ENCODE data around the gene SBF2. TPM values are rescaled to one million over a fixed set of nuclear protein-coding genes. Genes with fewer than 3 reads are reported as not detected.

SBF2 gene
- 10 to 100 TPM; 53.8 to 60.8 TPM for total RNA-seq

GRCh38 chr11:10293423-10294289 lies at the start of gene SBF2:
TSS of gene SBF2 (minus strand) at chr11:10294219. CDS start at chr11:10294069, 150 bp downstream.
- DNase-seq (ENCODE audit: low spot score) (peak; percentile 85), ATAC-seq (ENCODE audit: insufficient number of reproducible peaks, low FRiP score, low read depth) (peak; percentile 92)
- H3K36me3 ChIP-seq = no peaks in the 10 kb centered on the region
- H3K4me3 ChIP-seq = peak within 1 kb of the TSS; percentile 94
- H3K27me3 ChIP-seq (replicated peaks; ENCODE audit: insufficient read depth) = no peaks in the 10 kb centered on the region
- peak within 1 kb of the TSS; percentile 91 to 93 for H3K27ac ChIP-seq
- peaks cover 5 to 23% of the 10 kb centered on the region in 2 donors for H3K4me1 ChIP-seq (ENCODE audit: control insufficient read depth in 1 of 2, low read depth in 2 of 2)
- no peak for TF ChIP-seq CTCF (IDR thresholded peaks at IDR 0.05)
- H3K9me3 ChIP-seq = no peaks in the 10 kb centered on the region

GRCh38 chr11:10338287-10338686 lies 44.3 kb upstream of the SBF2 start:
- Histone ChIP-seq H3K4me1 (ENCODE audit: control insufficient read depth in 1 of 2, low read depth in 2 of 2) (no peaks in the 10 kb centered on the region), H3K9me3 (no peaks in the 10 kb centered on the region), H3K27ac (no peak overlapping the region), H3K36me3 (no peaks in the 10 kb centered on the region), H3K27me3 (replicated peaks; ENCODE audit: insufficient read depth) (no peaks in the 10 kb centered on the region), H3K4me3 (no peak overlapping the region)
- DNase-seq (ENCODE audit: low spot score) = no peak
- TF ChIP-seq CTCF (IDR thresholded peaks at IDR 0.05) = no peak
- ATAC-seq (ENCODE audit: insufficient number of reproducible peaks, low FRiP score, low read depth) = no peak

GRCh38 chr11:10333490-10333889 lies 39.5 kb upstream of the SBF2 start:
- TF ChIP-seq CTCF (IDR thresholded peaks at IDR 0.05) = no peak

GRCh38 chr11:10331548-10332289 lies 37.7 kb upstream of the SBF2 start:
- no peak for DNase-seq (ENCODE audit: low spot score)
- Histone ChIP-seq H3K27me3 (replicated peaks; ENCODE audit: insufficient read depth) (no peaks in the 10 kb centered on the region), H3K27ac (no peak overlapping the region), H3K4me3 (no peak overlapping the region), H3K36me3 (no peaks in the 10 kb centered on the region), H3K4me1 (ENCODE audit: control insufficient read depth in 1 of 2, low read depth in 2 of 2) (peaks cover 23 to 25% of the 10 kb centered on the region in 2 donors), H3K9me3 (no peaks in the 10 kb centered on the region)
- ATAC-seq (ENCODE audit: insufficient number of reproducible peaks, low FRiP score, low read depth) = no peak
- no peak for TF ChIP-seq CTCF (IDR thresholded peaks at IDR 0.05)

More at GRCh38 chr11:10333490-10333889, 39.5 kb upstream of the SBF2 start:
- H3K36me3 ChIP-seq = no peaks in the 10 kb centered on the region
- no peak overlapping the region for H3K4me3 ChIP-seq
- H3K4me1 ChIP-seq (ENCODE audit: control insufficient read depth in 1 of 2, low read depth in 2 of 2) = peaks cover 7 to 8% of the 10 kb centered on the region in 2 donors
- H3K27ac ChIP-seq = no peak overlapping the region
- DNase-seq (ENCODE audit: low spot score) = no peak
- no peak for ATAC-seq (ENCODE audit: insufficient number of reproducible peaks, low FRiP score, low read depth)
- no peaks in the 10 kb centered on the region for H3K27me3 ChIP-seq (replicated peaks; ENCODE audit: insufficient read depth)
- no peaks in the 10 kb centered on the region for H3K9me3 ChIP-seq

GRCh38 chr11:10329935-10330334 lies 35.9 kb upstream of the SBF2 start:
- Histone ChIP-seq H3K4me1 (ENCODE audit: control insufficient read depth in 1 of 2, low read depth in 2 of 2) (peaks cover 39 to 43% of the 10 kb centered on the region in 2 donors), H3K36me3 (no peaks in the 10 kb centered on the region), H3K27ac (no peak overlapping the region), H3K27me3 (replicated peaks; ENCODE audit: insufficient read depth) (no peaks in the 10 kb centered on the region), H3K9me3 (no peaks in the 10 kb centered on the region), H3K4me3 (no peak overlapping the region)
- DNase-seq (ENCODE audit: low spot score) = no peak
- ATAC-seq (ENCODE audit: insufficient number of reproducible peaks, low FRiP score, low read depth) = no peak
- no peak for TF ChIP-seq CTCF (IDR thresholded peaks at IDR 0.05)
